HG02763 (cell line): ENCODE measurements around the gene ABHD12.
A peak's percentile ranks its signal among the peaks of the same experiment; 100 is the strongest.

Experiments used
- ATAC-seq: cut with Tn5 transposase; IDR thresholded peaks from one replicate; pipeline ENCODE4 v1.9.1; 2021; ENCODE audit warnings: mild to moderate bottlenecking, moderate library complexity; ENCODE audit not compliant: unreplicated experiment

ABHD12 gene

GRCh38 chr20:25308671-25309394 is 81.8 kb downstream of the ABHD12 start:
- ATAC-seq, result no peak

- no peak for ATAC-seq
Observed at GRCh38 chr20:25308083-25308491, 82.5 kb downstream of the ABHD12 start.

- no peak for ATAC-seq
Observed at GRCh38 chr20:25306991-25307903, 83.4 kb downstream of the ABHD12 start.

- no peak for ATAC-seq
Observed at GRCh38 chr20:25304025-25304549, 86.5 kb downstream of the ABHD12 start.

GRCh38 chr20:25303292-25304024 is 87.2 kb downstream of the ABHD12 start:
- ATAC-seq, result no peak

- ATAC-seq, result no peak
Observed at GRCh38 chr20:25302596-25302995, 88.0 kb downstream of the ABHD12 start.

GRCh38 chr20:25301357-25301920 is 89.2 kb downstream of the ABHD12 start:
- no peak for ATAC-seq

- no peak for ATAC-seq
Observed at GRCh38 chr20:25300496-25301170, 90.0 kb downstream of the ABHD12 start.

- no peak for ATAC-seq
Observed at GRCh38 chr20:25299806-25300205, 90.8 kb downstream of the ABHD12 start.

GRCh38 chr20:25297141-25297905 is 93.3 kb downstream of the ABHD12 start:
- ATAC-seq, result peak; percentile 72

- ATAC-seq, result no peak
Observed at GRCh38 chr20:25296094-25297093, 94.2 kb downstream of the ABHD12 start.

- ATAC-seq, result no peak
Observed at GRCh38 chr20:25295386-25296093, 95.1 kb downstream of the ABHD12 start.

- no peak for ATAC-seq
Observed at GRCh38 chr20:25294459-25295385, 95.9 kb downstream of the ABHD12 start.

GRCh38 chr20:25293910-25294458 is 96.7 kb downstream of the ABHD12 start:
- ATAC-seq, result no peak

- no peak for ATAC-seq
Observed at GRCh38 chr20:25293507-25293906, 97.1 kb downstream of the ABHD12 start.

- no peak for ATAC-seq
Observed at GRCh38 chr20:25292176-25292891, 98.3 kb downstream of the ABHD12 start.
